ENCODE results near the gene IL23A. TPM values are rescaled to one million over a fixed set of nuclear protein-coding genes. Genes with fewer than 3 reads are reported as not detected.
A peak's percentile ranks its signal among the peaks of the same experiment; 100 is the strongest.

IL23A gene
- total RNA-seq, 2 experiments from 2014 or later, result 9.8 to 16.3 TPM

DNA sequence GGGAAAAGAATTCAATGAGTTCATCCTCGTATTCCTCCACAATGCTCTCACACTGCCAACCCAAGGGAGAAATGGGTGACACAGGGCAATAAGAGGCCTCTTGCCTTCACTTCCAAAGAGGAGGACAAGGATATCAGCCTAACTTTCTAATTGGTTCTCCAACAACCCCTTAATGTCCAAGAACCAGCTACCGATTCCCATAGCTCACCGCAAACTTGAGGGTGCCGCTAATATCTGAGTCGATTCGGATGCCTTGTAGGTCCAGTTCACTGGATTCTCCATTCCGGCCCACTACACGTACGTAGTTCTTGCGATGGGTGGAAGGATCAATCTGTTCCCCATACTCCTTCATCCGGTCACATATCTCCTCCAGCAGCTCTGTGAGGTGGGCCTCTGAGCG lies 27.7 kb upstream of the IL23A start:
- no peak overlapping the region for H3K4me2 ChIP-seq (ENCODE audit: low read length)
- TF ChIP-seq, protein P1, sequence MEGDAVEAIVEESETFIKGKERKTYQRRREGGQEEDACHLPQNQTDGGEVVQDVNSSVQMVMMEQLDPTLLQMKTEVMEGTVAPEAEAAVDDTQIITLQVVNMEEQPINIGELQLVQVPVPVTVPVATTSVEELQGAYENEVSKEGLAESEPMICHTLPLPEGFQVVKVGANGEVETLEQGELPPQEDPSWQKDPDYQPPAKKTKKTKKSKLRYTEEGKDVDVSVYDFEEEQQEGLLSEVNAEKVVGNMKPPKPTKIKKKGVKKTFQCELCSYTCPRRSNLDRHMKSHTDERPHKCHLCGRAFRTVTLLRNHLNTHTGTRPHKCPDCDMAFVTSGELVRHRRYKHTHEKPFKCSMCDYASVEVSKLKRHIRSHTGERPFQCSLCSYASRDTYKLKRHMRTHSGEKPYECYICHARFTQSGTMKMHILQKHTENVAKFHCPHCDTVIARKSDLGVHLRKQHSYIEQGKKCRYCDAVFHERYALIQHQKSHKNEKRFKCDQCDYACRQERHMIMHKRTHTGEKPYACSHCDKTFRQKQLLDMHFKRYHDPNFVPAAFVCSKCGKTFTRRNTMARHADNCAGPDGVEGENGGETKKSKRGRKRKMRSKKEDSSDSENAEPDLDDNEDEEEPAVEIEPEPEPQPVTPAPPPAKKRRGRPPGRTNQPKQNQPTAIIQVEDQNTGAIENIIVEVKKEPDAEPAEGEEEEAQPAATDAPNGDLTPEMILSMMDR (conservative IDR thresholded peaks at IDR 0.05; ENCODE audit: low read length), result no peak
- no peak for TF ChIP-seq EZH2phosphoT487 (IDR thresholded peaks at IDR 0.05; ENCODE audit: borderline replicate concordance, low read depth, low read length)
- no peak for DNase-seq (ENCODE audit: low spot score)
- BruUV-seq (replicated peaks), result TSS peak; percentile 49
- H3K4me1 ChIP-seq (ENCODE audit: insufficient read depth, low read length, poor library complexity, severe bottlenecking), result peaks cover 8% of the 10 kb centered on the region
- no peak overlapping the region for H2AFZ ChIP-seq (ENCODE audit: low read length)
- no peak overlapping the region for H3K4me3 ChIP-seq (ENCODE audit: low read depth, low read length, poor library complexity, severe bottlenecking)
- intact Hi-C loops (cut with micrococcal nuclease; ENCODE audit: unreplicated experiment), result no loop called here
- POLR2A ChIA-PET, result interaction anchor here (0.6 to 1.7 kb wide), 2 partner anchors 49 to 136 kb away, joined by 5 read pairs; partner anchors contain the start of gene STAT2
- peaks cover 63% of the 10 kb centered on the region for H3K36me3 ChIP-seq (ENCODE audit: insufficient read depth, low read length)
- H3K9me2 ChIP-seq (ENCODE audit: insufficient read depth, low read length), result no peaks in the 10 kb centered on the region
- CTCF ChIA-PET (ENCODE audit: unreplicated experiment), result no interaction called here
- peaks cover 15% of the 10 kb centered on the region; the same call in 1 of the 2 replicates for H3K79me2 ChIP-seq (ENCODE audit: insufficient read depth, low read depth, low read length)
- no peaks in the 10 kb centered on the region for H3K9me3 ChIP-seq (ENCODE audit: low read length)
- no peaks in the 10 kb centered on the region for H4K20me1 ChIP-seq (ENCODE audit: insufficient read depth, low read length)
- no peak overlapping the region for H3K27ac ChIP-seq (ENCODE audit: low read depth, low read length, poor library complexity, severe bottlenecking)

DNA sequence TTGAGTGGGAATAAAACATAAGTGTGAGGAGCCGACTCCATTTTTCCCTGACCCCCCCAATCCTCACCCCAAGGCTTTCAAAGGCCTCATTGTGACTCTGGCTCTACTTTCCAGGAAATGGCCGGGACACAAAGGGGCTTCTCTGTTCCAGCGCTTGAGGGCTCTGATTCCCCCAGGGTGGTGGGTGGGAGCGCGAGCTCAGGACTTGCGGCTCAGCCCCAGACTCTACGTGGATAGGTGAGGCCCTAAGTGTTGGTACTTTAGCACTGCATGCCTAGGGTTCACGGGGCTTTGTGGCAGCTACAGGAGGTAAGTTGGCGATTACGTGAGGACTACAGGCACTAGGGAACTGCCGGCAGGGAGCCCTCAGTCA lies 23.4 kb upstream of the IL23A start:
- peak overlapping the region; percentile 84 for H3K4me2 ChIP-seq (ENCODE audit: low read length)
- ChIA-PET POLR2A (interaction anchor here (0.7 to 2.7 kb wide), 12 partner anchors 10 to 149 kb away, joined by 3 to 17 read pairs (median 6); partner anchors contain the start of genes IL23A, RNF41, STAT2 and TIMELESS), CTCF (ENCODE audit: unreplicated experiment) (interaction anchor here (0.7 to 2.1 kb wide), 3 partner anchors 16 to 154 kb away, joined by 3 to 12 read pairs (median 10); partner anchors contain the start of gene CS)
- DNase-seq (ENCODE audit: low spot score), result peak; percentile 36
- no peaks in the 10 kb centered on the region for H4K20me1 ChIP-seq (ENCODE audit: insufficient read depth, low read length)
- peak overlapping the region; percentile 83 for H3K4me3 ChIP-seq (ENCODE audit: low read depth, low read length, poor library complexity, severe bottlenecking)
- H3K27ac ChIP-seq (ENCODE audit: low read depth, low read length, poor library complexity, severe bottlenecking), result peak overlapping the region; percentile 60
- peaks cover 15% of the 10 kb centered on the region; the same call in 1 of the 2 replicates for H3K79me2 ChIP-seq (ENCODE audit: insufficient read depth, low read depth, low read length)
- H3K4me1 ChIP-seq (ENCODE audit: insufficient read depth, low read length, poor library complexity, severe bottlenecking), result peaks cover 14% of the 10 kb centered on the region
- intact Hi-C loops (cut with micrococcal nuclease; ENCODE audit: unreplicated experiment), result loop anchor here (5.0 kb wide), 1 partner anchor 62 kb away; no protein-coding TSS in a partner anchor
- no peaks in the 10 kb centered on the region for H3K9me3 ChIP-seq (ENCODE audit: low read length)
- H3K9me2 ChIP-seq (ENCODE audit: insufficient read depth, low read length), result no peaks in the 10 kb centered on the region
- H3K36me3 ChIP-seq (ENCODE audit: insufficient read depth, low read length), result peaks cover 50% of the 10 kb centered on the region
- peak overlapping the region; percentile 68 for H2AFZ ChIP-seq (ENCODE audit: low read length)
- no TSS peak for BruUV-seq (replicated peaks)
- TF ChIP-seq, protein P1 (conservative IDR thresholded peaks at IDR 0.05; ENCODE audit: low read length), result no peak
- TF ChIP-seq EZH2phosphoT487 (IDR thresholded peaks at IDR 0.05; ENCODE audit: borderline replicate concordance, low read depth, low read length), result no peak

Measured in OCI-LY7 (cell line).